Thyroid gland (tissue), 4 donors: ENCODE results near the gene PRMT7.

Experiments
- CTCF ChIP-seq, 6 experiments: fragments of 200-600 bp in 3 of 6; fragments of 450-650 bp in 3 of 6; sonication (generic) in 3 of 6; IDR thresholded peaks; one replicate each; pipeline ENCODE4 v1.5.1; 2016 to 2019; ENCODE audit warnings: antibody characterized with exemption in 6 of 6, mild to moderate bottlenecking in 2 of 6, inconsistent platforms in 1 of 6, moderate library complexity in 1 of 6
- POLR2A ChIP-seq, 2 donors: fragments of 450-650 bp; IDR thresholded peaks; one replicate each; pipeline ENCODE4 v1.6.1; 2017; ENCODE audit warnings: antibody characterized with exemption in 2 of 2, mild to moderate bottlenecking in 2 of 2, moderate library complexity in 1 of 2

GRCh38 chr16:68377667-68378393, 67.0 kb downstream of the PRMT7 start:
- no peak for TF ChIP-seq POLR2A (IDR thresholded peaks at IDR 0.05)
- TF ChIP-seq CTCF (IDR thresholded peaks at IDR 0.05) = no peak
